Measurements from ENCODE around the gene ADAMTS9. TPM values are rescaled to one million over a fixed set of nuclear protein-coding genes. Genes with fewer than 3 reads are reported as not detected.

The ADAMTS9 gene
- total and polyA plus RNA-seq, 3 experiments from 2014 or later, result not detected

- peaks cover 0 to 3% (median 0%) of the 10 kb centered on the region in 5 donors for H3K9me3 Mint-ChIP-seq
- DNase-seq, result no peak
- Histone ChIP-seq H3K27me3 (ENCODE audit: insufficient read depth, low read length, poor library complexity, severe bottlenecking) (no peaks in the 10 kb centered on the region), H3K9me3 (ENCODE audit: low read length) (no peaks in the 10 kb centered on the region), H3K36me3 (ENCODE audit: insufficient read depth, low read length) (no peaks in the 10 kb centered on the region), H3K27ac (ENCODE audit: low read depth, low read length) (no peak overlapping the region), H3K4me1 (ENCODE audit: insufficient read depth, low read length) (no peaks in the 10 kb centered on the region), H3K4me3 (ENCODE audit: low read length) (no peak overlapping the region)
- ChIA-PET POLR2A (no interaction called here), CTCF (no interaction called here)
- no peak overlapping the region for H3K4me3 Mint-ChIP-seq
- H3K27me3 Mint-ChIP-seq, result no peaks in the 10 kb centered on the region
- no peaks in the 10 kb centered on the region for H3K4me1 Mint-ChIP-seq
- no peaks in the 10 kb centered on the region for H3K36me3 Mint-ChIP-seq
- no peak overlapping the region for H3K27ac Mint-ChIP-seq
Measured at GRCh38 chr3:64653101-64653500, 34.7 kb downstream of the ADAMTS9 start.

GRCh38 chr3:64651741-64652241, 36.0 kb downstream of the ADAMTS9 start:
- Histone ChIP-seq H3K4me1 (ENCODE audit: insufficient read depth, low read length) (no peaks in the 10 kb centered on the region), H3K36me3 (ENCODE audit: insufficient read depth, low read length) (no peaks in the 10 kb centered on the region), H3K9me3 (ENCODE audit: low read length) (no peaks in the 10 kb centered on the region), H3K27me3 (ENCODE audit: insufficient read depth, low read length, poor library complexity, severe bottlenecking) (no peaks in the 10 kb centered on the region), H3K27ac (ENCODE audit: low read depth, low read length) (no peak overlapping the region), H3K4me3 (ENCODE audit: low read length) (no peak overlapping the region)
- ChIA-PET POLR2A (no interaction called here), CTCF (no interaction called here)
- Mint-ChIP-seq H3K4me1 (no peaks in the 10 kb centered on the region), H3K4me3 (no peak overlapping the region), H3K27ac (no peak overlapping the region), H3K27me3 (no peaks in the 10 kb centered on the region), H3K9me3 (peaks cover 0 to 3% (median 0%) of the 10 kb centered on the region in 5 donors), H3K36me3 (no peaks in the 10 kb centered on the region)
- no peak for DNase-seq

- Histone ChIP-seq H3K27ac (ENCODE audit: low read depth, low read length) (no peak overlapping the region), H3K27me3 (ENCODE audit: insufficient read depth, low read length, poor library complexity, severe bottlenecking) (no peaks in the 10 kb centered on the region), H3K9me3 (ENCODE audit: low read length) (no peaks in the 10 kb centered on the region), H3K4me3 (ENCODE audit: low read length) (no peak overlapping the region), H3K4me1 (ENCODE audit: insufficient read depth, low read length) (no peaks in the 10 kb centered on the region), H3K36me3 (ENCODE audit: insufficient read depth, low read length) (no peaks in the 10 kb centered on the region)
- Mint-ChIP-seq H3K4me3 (no peak overlapping the region), H3K27ac (no peak overlapping the region), H3K9me3 (peaks cover 0 to 3% (median 0%) of the 10 kb centered on the region in 5 donors), H3K4me1 (no peaks in the 10 kb centered on the region), H3K27me3 (no peaks in the 10 kb centered on the region), H3K36me3 (no peaks in the 10 kb centered on the region)
- no peak for DNase-seq
- POLR2A ChIA-PET, result no interaction called here
- CTCF ChIA-PET, result no interaction called here
Measured at GRCh38 chr3:64651303-64651702, 36.5 kb downstream of the ADAMTS9 start.

- DNase-seq, result no peak
- ChIA-PET CTCF (no interaction called here), POLR2A (no interaction called here)
- H3K9me3 Mint-ChIP-seq, result peaks cover 0 to 3% (median 0%) of the 10 kb centered on the region in 5 donors
- no peak overlapping the region for H3K27ac ChIP-seq (ENCODE audit: low read depth, low read length)
- H3K36me3 Mint-ChIP-seq, result no peaks in the 10 kb centered on the region
- H3K4me3 ChIP-seq (ENCODE audit: low read length), result no peak overlapping the region
- H3K4me3 Mint-ChIP-seq, result no peak overlapping the region
- H3K4me1 ChIP-seq (ENCODE audit: insufficient read depth, low read length), result no peaks in the 10 kb centered on the region
- no peaks in the 10 kb centered on the region for H3K4me1 Mint-ChIP-seq
- H3K9me3 ChIP-seq (ENCODE audit: low read length), result no peaks in the 10 kb centered on the region
- H3K27ac Mint-ChIP-seq, result no peak overlapping the region
- no peaks in the 10 kb centered on the region for H3K27me3 ChIP-seq (ENCODE audit: insufficient read depth, low read length, poor library complexity, severe bottlenecking)
- no peaks in the 10 kb centered on the region for H3K27me3 Mint-ChIP-seq
- no peaks in the 10 kb centered on the region for H3K36me3 ChIP-seq (ENCODE audit: insufficient read depth, low read length)
Measured at GRCh38 chr3:64650715-64651114, 37.1 kb downstream of the ADAMTS9 start.

- Histone ChIP-seq H3K36me3 (ENCODE audit: insufficient read depth, low read length) (no peaks in the 10 kb centered on the region), H3K9me3 (ENCODE audit: low read length) (no peaks in the 10 kb centered on the region), H3K27me3 (ENCODE audit: insufficient read depth, low read length, poor library complexity, severe bottlenecking) (no peaks in the 10 kb centered on the region), H3K4me3 (ENCODE audit: low read length) (no peak overlapping the region), H3K4me1 (ENCODE audit: insufficient read depth, low read length) (no peaks in the 10 kb centered on the region), H3K27ac (ENCODE audit: low read depth, low read length) (no peak overlapping the region)
- H3K27ac Mint-ChIP-seq, result no peak overlapping the region
- no peaks in the 10 kb centered on the region for H3K27me3 Mint-ChIP-seq
- H3K36me3 Mint-ChIP-seq, result no peaks in the 10 kb centered on the region
- no peak overlapping the region for H3K4me3 Mint-ChIP-seq
- POLR2A ChIA-PET, result no interaction called here
- no peaks in the 10 kb centered on the region for H3K4me1 Mint-ChIP-seq
- no peak for DNase-seq
- H3K9me3 Mint-ChIP-seq, result peaks cover 0 to 3% (median 0%) of the 10 kb centered on the region in 5 donors
- CTCF ChIA-PET, result no interaction called here
Measured at GRCh38 chr3:64650096-64650622, 37.6 kb downstream of the ADAMTS9 start.

- Mint-ChIP-seq H3K4me1 (no peaks in the 10 kb centered on the region), H3K9me3 (peaks cover 0 to 3% (median 0%) of the 10 kb centered on the region in 5 donors), H3K4me3 (no peak overlapping the region), H3K27me3 (no peaks in the 10 kb centered on the region), H3K27ac (no peak overlapping the region), H3K36me3 (no peaks in the 10 kb centered on the region)
- CTCF ChIA-PET, result no interaction called here
- Histone ChIP-seq H3K27ac (ENCODE audit: low read depth, low read length) (no peak overlapping the region), H3K9me3 (ENCODE audit: low read length) (no peaks in the 10 kb centered on the region), H3K4me1 (ENCODE audit: insufficient read depth, low read length) (no peaks in the 10 kb centered on the region), H3K27me3 (ENCODE audit: insufficient read depth, low read length, poor library complexity, severe bottlenecking) (no peaks in the 10 kb centered on the region), H3K4me3 (ENCODE audit: low read length) (no peak overlapping the region), H3K36me3 (ENCODE audit: insufficient read depth, low read length) (no peaks in the 10 kb centered on the region)
- POLR2A ChIA-PET, result no interaction called here
- no peak for DNase-seq
Measured at GRCh38 chr3:64648927-64649906, 38.6 kb downstream of the ADAMTS9 start.

GRCh38 chr3:64647825-64648224, 40.0 kb downstream of the ADAMTS9 start:
- Histone ChIP-seq H3K9me3 (ENCODE audit: low read length) (no peaks in the 10 kb centered on the region), H3K4me1 (ENCODE audit: insufficient read depth, low read length) (no peaks in the 10 kb centered on the region), H3K27me3 (ENCODE audit: insufficient read depth, low read length, poor library complexity, severe bottlenecking) (no peaks in the 10 kb centered on the region), H3K4me3 (ENCODE audit: low read length) (no peak overlapping the region), H3K36me3 (ENCODE audit: insufficient read depth, low read length) (no peaks in the 10 kb centered on the region), H3K27ac (ENCODE audit: low read depth, low read length) (no peak overlapping the region)
- ChIA-PET CTCF (no interaction called here), POLR2A (no interaction called here)
- Mint-ChIP-seq H3K27ac (no peak overlapping the region), H3K9me3 (peaks cover 0 to 3% (median 0%) of the 10 kb centered on the region in 5 donors), H3K27me3 (no peaks in the 10 kb centered on the region), H3K36me3 (no peaks in the 10 kb centered on the region), H3K4me3 (no peak overlapping the region), H3K4me1 (no peaks in the 10 kb centered on the region)
- DNase-seq, result no peak

- H3K9me3 Mint-ChIP-seq, result peaks cover 0 to 7% (median 0%) of the 10 kb centered on the region in 5 donors
- POLR2A ChIA-PET, result no interaction called here
- no peaks in the 10 kb centered on the region for H3K4me1 Mint-ChIP-seq
Measured at GRCh38 chr3:64645243-64645642, 42.6 kb downstream of the ADAMTS9 start.

More at GRCh38 chr3:64645243-64645642, 42.6 kb downstream of the ADAMTS9 start:
- no peak overlapping the region for H3K27ac ChIP-seq (ENCODE audit: low read depth, low read length)
- no peaks in the 10 kb centered on the region for H3K27me3 ChIP-seq (ENCODE audit: insufficient read depth, low read length, poor library complexity, severe bottlenecking)
- no peaks in the 10 kb centered on the region for H3K9me3 ChIP-seq (ENCODE audit: low read length)
- no peaks in the 10 kb centered on the region for H3K36me3 ChIP-seq (ENCODE audit: insufficient read depth, low read length)
- no peaks in the 10 kb centered on the region for H3K4me1 ChIP-seq (ENCODE audit: insufficient read depth, low read length)
- H3K4me3 Mint-ChIP-seq, result no peak overlapping the region
- H3K27me3 Mint-ChIP-seq, result no peaks in the 10 kb centered on the region
- no peak overlapping the region for H3K27ac Mint-ChIP-seq
- H3K36me3 Mint-ChIP-seq, result no peaks in the 10 kb centered on the region
- no peak overlapping the region for H3K4me3 ChIP-seq (ENCODE audit: low read length)
- CTCF ChIA-PET, result no interaction called here
- no peak for DNase-seq
